ENCODE measurements around the gene CD59. TPM values are rescaled to one million over a fixed set of nuclear protein-coding genes. Genes with fewer than 3 reads are reported as not detected.

The CD59 gene
- total and polyA plus RNA-seq, 7 donors: 54.1 to 210 (median 174) TPM

DNA sequence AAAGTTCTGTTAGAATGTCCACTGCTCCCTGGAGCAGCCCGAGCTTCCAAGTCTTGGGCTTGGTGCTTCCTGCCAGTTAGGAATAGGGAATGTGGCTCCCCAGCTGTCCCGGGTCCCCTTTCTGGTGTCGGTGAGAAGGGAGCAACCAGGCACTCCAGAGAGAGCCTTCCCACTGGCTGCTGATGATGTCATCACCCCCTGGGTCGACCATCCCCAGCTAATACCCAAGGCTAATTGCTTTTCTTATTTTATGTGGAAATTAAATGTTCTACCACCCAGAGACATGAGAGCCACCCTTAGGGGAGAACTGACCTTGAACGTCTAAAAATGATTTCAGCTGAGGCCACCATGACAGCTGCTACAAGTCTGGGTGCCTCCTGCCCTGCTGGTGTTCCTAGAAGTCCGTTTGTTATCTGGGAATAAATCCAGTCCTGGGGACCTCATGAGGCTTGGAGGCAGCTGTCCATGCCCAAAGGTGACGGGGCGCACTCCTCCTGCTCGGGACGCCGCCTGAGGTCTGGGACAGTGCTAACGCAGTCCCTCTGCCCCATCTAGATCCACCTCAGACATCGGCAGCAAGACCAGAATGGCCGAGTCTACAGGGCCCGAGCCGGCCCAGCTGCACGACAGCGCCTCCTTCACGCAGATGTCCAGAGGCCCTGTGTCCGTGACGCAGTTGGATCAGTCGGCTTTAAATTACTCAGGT is 77.9 kb downstream of the CD59 start:
- no peaks in the 10 kb centered on the region for H3K36me3 ChIP-seq
- no peaks in the 10 kb centered on the region for H3K27me3 ChIP-seq
- H3K4me3 ChIP-seq: no peak overlapping the region
- DNase-seq: no peak
- 79 to 87% methylated on average over 22 of the region's 22 CpGs for WGBS, 2 donors
- H3K4me1 ChIP-seq: no peaks in the 10 kb centered on the region
- TF ChIP-seq POLR2A (IDR thresholded peaks at IDR 0.05): no peak
- intact Hi-C loops (cut with DNase I): no loop called here
- no peak overlapping the region for H3K27ac ChIP-seq
- no peaks in the 10 kb centered on the region for H3K9me3 ChIP-seq

DNA sequence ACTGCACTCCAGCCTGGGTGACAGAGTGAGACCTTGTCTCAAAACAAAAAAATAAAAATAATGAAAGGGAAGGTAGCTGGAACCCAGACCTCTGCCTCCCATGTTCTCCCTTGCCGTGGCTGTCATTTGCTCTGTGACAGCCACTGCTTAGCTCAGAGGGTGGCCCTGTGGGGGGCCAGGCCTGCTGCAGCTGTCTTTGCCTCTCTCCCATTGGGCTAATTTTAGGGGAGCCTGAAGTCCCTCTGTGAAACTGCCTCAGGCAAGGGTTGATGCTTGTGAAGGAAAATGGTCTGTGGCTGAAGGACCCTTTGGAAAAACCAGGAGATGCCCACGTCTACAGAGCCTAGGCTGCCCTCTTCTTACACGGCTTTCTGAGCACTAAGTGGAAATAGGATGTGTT is 78.5 kb downstream of the CD59 start:
- Histone ChIP-seq H3K4me1 (no peaks in the 10 kb centered on the region), H3K27me3 (no peaks in the 10 kb centered on the region), H3K36me3 (no peaks in the 10 kb centered on the region), H3K9me3 (no peaks in the 10 kb centered on the region), H3K4me3 (no peak overlapping the region), H3K27ac (no peak overlapping the region)
- intact Hi-C loops (cut with DNase I): no loop called here
- DNase-seq: no peak
- TF ChIP-seq EP300 (IDR thresholded peaks at IDR 0.05) (no peak), POLR2AphosphoS5 (IDR thresholded peaks at IDR 0.05) (no peak), POLR2A (IDR thresholded peaks at IDR 0.05) (no peak)
- TF ChIP-seq, protein P1, sequence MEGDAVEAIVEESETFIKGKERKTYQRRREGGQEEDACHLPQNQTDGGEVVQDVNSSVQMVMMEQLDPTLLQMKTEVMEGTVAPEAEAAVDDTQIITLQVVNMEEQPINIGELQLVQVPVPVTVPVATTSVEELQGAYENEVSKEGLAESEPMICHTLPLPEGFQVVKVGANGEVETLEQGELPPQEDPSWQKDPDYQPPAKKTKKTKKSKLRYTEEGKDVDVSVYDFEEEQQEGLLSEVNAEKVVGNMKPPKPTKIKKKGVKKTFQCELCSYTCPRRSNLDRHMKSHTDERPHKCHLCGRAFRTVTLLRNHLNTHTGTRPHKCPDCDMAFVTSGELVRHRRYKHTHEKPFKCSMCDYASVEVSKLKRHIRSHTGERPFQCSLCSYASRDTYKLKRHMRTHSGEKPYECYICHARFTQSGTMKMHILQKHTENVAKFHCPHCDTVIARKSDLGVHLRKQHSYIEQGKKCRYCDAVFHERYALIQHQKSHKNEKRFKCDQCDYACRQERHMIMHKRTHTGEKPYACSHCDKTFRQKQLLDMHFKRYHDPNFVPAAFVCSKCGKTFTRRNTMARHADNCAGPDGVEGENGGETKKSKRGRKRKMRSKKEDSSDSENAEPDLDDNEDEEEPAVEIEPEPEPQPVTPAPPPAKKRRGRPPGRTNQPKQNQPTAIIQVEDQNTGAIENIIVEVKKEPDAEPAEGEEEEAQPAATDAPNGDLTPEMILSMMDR (IDR thresholded peaks at IDR 0.05): no peak
- WGBS, 2 donors: 85 to 93% methylated on average over 3 of the region's 3 CpGs

DNA sequence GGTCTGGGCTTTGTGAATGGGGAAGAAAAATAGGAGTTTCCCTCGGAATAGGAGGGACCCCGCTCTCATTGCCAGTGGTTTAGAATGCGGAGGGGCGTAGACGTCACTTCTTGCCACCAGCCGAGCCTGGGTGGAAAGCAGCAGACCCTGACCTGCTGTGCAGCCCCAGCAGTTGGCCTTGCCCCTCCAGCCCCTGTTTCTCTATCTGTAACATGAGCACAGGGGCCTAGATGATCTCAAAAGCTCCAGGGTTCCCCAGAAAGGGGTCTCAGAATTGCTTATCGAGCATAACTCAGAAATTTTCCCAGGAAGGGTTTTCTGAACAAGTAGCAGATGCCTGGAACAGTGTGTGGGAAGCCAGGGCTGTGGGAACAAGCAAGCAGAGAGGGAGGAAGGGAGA is 79.5 kb downstream of the CD59 start:
- WGBS, 2 donors: 89 to 93% methylated on average over 7 of the region's 7 CpGs
- H3K4me3 ChIP-seq: no peak overlapping the region
- H3K4me1 ChIP-seq: peaks cover 0 to 8% (median 6%) of the 10 kb centered on the region in 4 donors
- H3K27me3 ChIP-seq: no peaks in the 10 kb centered on the region
- H3K36me3 ChIP-seq: no peaks in the 10 kb centered on the region
- H3K9me3 ChIP-seq: no peaks in the 10 kb centered on the region
- no peak overlapping the region for H3K27ac ChIP-seq
- no peak for DNase-seq
- intact Hi-C loops (cut with DNase I): no loop called here
- TF ChIP-seq POLR2A (IDR thresholded peaks at IDR 0.05) (no peak), EP300 (IDR thresholded peaks at IDR 0.05) (no peak), POLR2AphosphoS5 (IDR thresholded peaks at IDR 0.05) (no peak)
- TF ChIP-seq, protein P1 (IDR thresholded peaks at IDR 0.05): no peak

DNA sequence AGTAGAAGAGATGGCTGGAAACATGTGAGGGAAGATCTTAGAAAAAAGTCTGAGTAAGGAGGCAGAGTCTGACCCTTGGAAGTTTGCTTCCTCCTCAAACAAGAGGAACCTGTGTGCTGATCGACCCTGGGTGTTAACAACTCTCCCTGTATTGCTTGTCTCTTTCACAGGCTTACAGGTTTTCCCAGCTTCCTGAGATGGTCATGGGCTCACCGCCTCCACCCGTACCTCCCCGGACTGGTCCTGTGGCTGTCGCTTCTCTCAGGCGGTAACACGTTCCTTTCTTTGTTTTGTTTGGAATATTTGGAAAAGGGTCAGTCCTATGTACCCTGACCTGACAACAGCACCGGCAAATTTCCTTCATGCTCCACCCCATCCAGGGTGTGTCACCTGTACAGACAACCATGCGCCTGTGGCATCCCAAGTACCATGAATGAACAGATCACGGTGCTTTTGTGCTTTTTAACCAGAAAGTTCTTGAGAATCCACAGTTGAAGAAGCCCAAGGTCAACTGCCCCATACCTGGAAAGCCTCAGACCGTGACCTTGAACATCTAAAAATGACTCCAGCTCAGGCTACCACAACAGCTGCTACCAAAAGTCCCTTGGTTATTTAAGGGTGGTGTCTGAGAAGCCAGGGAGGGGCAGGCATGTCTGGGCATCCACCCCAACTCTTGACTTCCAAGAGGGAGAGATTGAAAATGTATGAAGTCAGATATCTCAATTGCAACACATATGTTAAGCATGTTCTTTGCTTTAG is 80.2 kb downstream of the CD59 start:
- intact Hi-C loops (cut with DNase I): no loop called here
- no peak overlapping the region for H3K4me3 ChIP-seq
- H3K4me1 ChIP-seq: peaks cover 0 to 8% (median 6%) of the 10 kb centered on the region in 4 donors
- H3K36me3 ChIP-seq: no peaks in the 10 kb centered on the region
- no peak overlapping the region for H3K27ac ChIP-seq
- no peaks in the 10 kb centered on the region for H3K9me3 ChIP-seq
- no peak for DNase-seq
- no peak for TF ChIP-seq POLR2A (IDR thresholded peaks at IDR 0.05)
- no peak for TF ChIP-seq EP300 (IDR thresholded peaks at IDR 0.05)
- TF ChIP-seq POLR2AphosphoS5 (IDR thresholded peaks at IDR 0.05): no peak
- TF ChIP-seq, protein P1 (IDR thresholded peaks at IDR 0.05): no peak
- WGBS, 2 donors: 50 to 76% methylated on average over 11 of the region's 11 CpGs
- no peaks in the 10 kb centered on the region for H3K27me3 ChIP-seq

DNA sequence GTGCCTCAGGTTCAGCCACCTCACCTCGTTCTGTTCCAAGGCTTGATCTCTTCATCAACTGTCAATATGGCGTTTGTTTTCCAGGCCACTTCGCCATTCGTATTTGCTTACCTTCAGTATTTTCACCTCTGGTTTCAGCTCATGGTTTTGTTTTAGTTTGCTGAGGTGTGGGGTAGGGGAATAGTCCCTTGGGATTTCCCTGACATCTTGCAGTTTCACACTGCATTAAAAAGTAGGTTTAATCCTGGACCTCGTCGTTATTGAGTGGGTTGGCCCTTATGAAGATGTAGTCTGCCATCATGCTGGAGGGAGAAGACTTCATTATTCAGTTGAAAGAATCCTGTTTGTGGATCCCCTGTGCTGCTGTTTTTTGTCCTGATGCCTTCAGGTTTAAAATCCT is 81.6 kb downstream of the CD59 start:
- no peak for DNase-seq
- 83 to 88% methylated on average over 6 of the region's 6 CpGs for WGBS, 2 donors
- intact Hi-C loops (cut with DNase I): no loop called here
- no peak overlapping the region for H3K27ac ChIP-seq
- no peaks in the 10 kb centered on the region for H3K9me3 ChIP-seq
- no peak overlapping the region for H3K4me3 ChIP-seq
- H3K4me1 ChIP-seq: peaks cover 0 to 8% (median 6%) of the 10 kb centered on the region in 4 donors
- TF ChIP-seq POLR2A (IDR thresholded peaks at IDR 0.05) (no peak), POLR2AphosphoS5 (IDR thresholded peaks at IDR 0.05) (no peak), EP300 (IDR thresholded peaks at IDR 0.05) (no peak)
- TF ChIP-seq, protein P1 (IDR thresholded peaks at IDR 0.05): no peak
- no peaks in the 10 kb centered on the region for H3K27me3 ChIP-seq
- H3K36me3 ChIP-seq: no peaks in the 10 kb centered on the region
